Measurements from ENCODE around the gene MEIOB.

GRCh38 chr16:1809281-1809801 lies 62.6 kb downstream of the MEIOB start:
- TF ChIP-seq EZH2phosphoT487 (IDR thresholded peaks at IDR 0.05; ENCODE audit: insufficient read depth, low read depth), result no peak
- TF ChIP-seq EZH2 (IDR thresholded peaks at IDR 0.05; ENCODE audit: insufficient read depth, poor library complexity, severe bottlenecking), result no peak
